Activated T-cell treated with anti-CD3 and anti-CD28 coated beads, Interleukin-2, amount 50 U/mL, for 24 hours (primary cell): Measurements from ENCODE around the gene RCSD1.
"Not testable (repeated sequence)": the region's sequence is repeated elsewhere in the genome, so short reads cannot be mapped to it uniquely, and the experiment has no call there.

Experiments
- DNase-seq: peaks from one replicate; pipeline ENCODE4 v3.0.0-alpha.2; 2020
- H3K27ac Mint-ChIP-seq: 2 replicates; pipeline ENCODE4 v1.8.0; 2020; ENCODE audit warnings: mild to moderate bottlenecking, mixed read lengths
- H3K27me3 Mint-ChIP-seq: 2 replicates; pipeline ENCODE4 v1.8.0; 2020; ENCODE audit warnings: mixed read lengths
- H3K36me3 Mint-ChIP-seq: 2 replicates; pipeline ENCODE4 v1.8.0; 2020; ENCODE audit warnings: low read depth, mixed read lengths
- H3K4me1 Mint-ChIP-seq: 2 replicates; pipeline ENCODE4 v1.8.0; 2020; ENCODE audit warnings: low read depth, mixed read lengths
- H3K4me3 Mint-ChIP-seq: 2 replicates; pipeline ENCODE4 v1.8.0; 2020; ENCODE audit warnings: mild to moderate bottlenecking, moderate library complexity, mixed read lengths
- H3K9me3 Mint-ChIP-seq: 2 replicates; pipeline ENCODE4 v1.8.0; 2020; ENCODE audit warnings: mixed read lengths

RCSD1 gene

GRCh38 chr1:167722152-167722869, 92.3 kb downstream of the RCSD1 start:
- no peak for DNase-seq
- Mint-ChIP-seq H3K4me3 (peak overlapping the region; percentile 87), H3K27me3 (no peaks in the 10 kb centered on the region), H3K4me1 (peaks cover 53% of the 10 kb centered on the region), H3K9me3 (no peaks in the 10 kb centered on the region), H3K27ac (peak overlapping the region; percentile 79), H3K36me3 (peaks cover 5% of the 10 kb centered on the region)

DNA sequence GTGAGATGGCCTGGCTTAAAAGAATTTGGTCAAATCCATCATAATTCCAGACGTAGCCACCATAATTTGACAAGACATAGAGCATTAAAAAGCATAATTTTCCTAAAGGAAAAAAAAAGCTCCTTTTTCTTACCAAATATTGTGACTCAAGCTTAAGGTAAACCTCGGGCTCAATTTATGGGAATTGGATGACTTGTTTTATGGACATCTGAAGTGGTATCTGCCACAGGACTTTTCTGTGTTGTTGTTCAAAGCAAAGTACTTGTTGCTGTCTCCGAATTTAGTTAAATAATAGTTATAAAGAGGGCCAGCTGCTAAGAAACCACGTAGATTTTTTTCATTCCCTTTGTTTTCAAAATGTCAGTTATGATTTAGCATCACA, 92.8 kb downstream of the RCSD1 start:
- DNase-seq: no peak
- Mint-ChIP-seq H3K9me3 (no peaks in the 10 kb centered on the region), H3K4me3 (peak overlapping the region; percentile 87), H3K27ac (peak overlapping the region; percentile 79), H3K27me3 (no peaks in the 10 kb centered on the region), H3K4me1 (peaks cover 51% of the 10 kb centered on the region), H3K36me3 (peaks cover 8% of the 10 kb centered on the region)

GRCh38 chr1:167723707-167724323, 93.8 kb downstream of the RCSD1 start:
- Mint-ChIP-seq H3K4me3 (peak overlapping the region; percentile 87), H3K27ac (no peak overlapping the region), H3K9me3 (no peaks in the 10 kb centered on the region), H3K36me3 (peaks cover 8% of the 10 kb centered on the region), H3K4me1 (peaks cover 51% of the 10 kb centered on the region), H3K27me3 (no peaks in the 10 kb centered on the region)
- DNase-seq: no peak

- no peaks in the 10 kb centered on the region for H3K9me3 Mint-ChIP-seq
These were observed 96.0 kb downstream of the RCSD1 start for GRCh38 chr1:167726008-167726407.

DNA sequence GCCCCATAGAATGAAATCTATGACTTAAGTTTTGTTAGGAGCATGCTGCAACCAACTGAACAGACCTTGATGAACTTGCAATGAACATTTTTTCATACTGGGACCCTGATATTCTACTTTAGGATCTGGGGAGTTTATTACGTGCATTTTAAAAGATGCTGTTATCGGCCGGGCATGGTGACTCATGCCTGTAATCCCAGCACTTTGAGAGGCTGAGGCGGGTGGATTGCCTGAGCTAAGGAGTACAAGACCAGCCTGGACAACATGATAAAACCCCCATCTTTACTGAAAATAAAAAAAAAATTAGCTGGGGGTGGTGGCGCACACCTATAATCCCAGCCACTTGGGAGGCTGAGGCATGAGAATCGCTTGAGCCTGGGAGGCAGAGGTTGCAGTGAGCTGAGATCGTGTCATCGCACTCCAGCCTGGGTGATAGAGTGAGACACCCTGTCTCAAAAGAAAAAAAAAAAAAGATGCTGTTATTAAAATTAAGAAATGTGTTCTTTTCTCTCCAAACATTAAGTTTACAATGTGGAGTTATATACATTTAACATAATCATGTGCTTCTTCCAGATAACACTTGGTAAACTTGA, 98.9 kb downstream of the RCSD1 start:
- no peaks in the 10 kb centered on the region for H3K27me3 Mint-ChIP-seq
- no peak overlapping the region for H3K27ac Mint-ChIP-seq
- peaks cover 12% of the 10 kb centered on the region for H3K4me1 Mint-ChIP-seq
- H3K36me3 Mint-ChIP-seq: peaks cover 18% of the 10 kb centered on the region
- no peak for DNase-seq
- no peak overlapping the region for H3K4me3 Mint-ChIP-seq
- H3K9me3 Mint-ChIP-seq: no peaks in the 10 kb centered on the region

More at GRCh38 chr1:167726008-167726407, 96.0 kb downstream of the RCSD1 start:
- H3K36me3 Mint-ChIP-seq: peaks cover 18% of the 10 kb centered on the region
- H3K27me3 Mint-ChIP-seq: no peaks in the 10 kb centered on the region
- H3K4me1 Mint-ChIP-seq: peaks cover 32% of the 10 kb centered on the region
- no peak for DNase-seq
- no peak overlapping the region for H3K27ac Mint-ChIP-seq
- no peak overlapping the region for H3K4me3 Mint-ChIP-seq

GRCh38 chr1:167734227-167734626, 104.2 kb downstream of the RCSD1 start:
- DNase-seq: no peak
- no peak overlapping the region for H3K4me3 Mint-ChIP-seq
- H3K4me1 Mint-ChIP-seq: no peaks in the 10 kb centered on the region
- H3K9me3 Mint-ChIP-seq: no peaks in the 10 kb centered on the region
- no peak overlapping the region for H3K27ac Mint-ChIP-seq
- H3K36me3 Mint-ChIP-seq: peaks cover 14% of the 10 kb centered on the region
- H3K27me3 Mint-ChIP-seq: no peaks in the 10 kb centered on the region

DNA sequence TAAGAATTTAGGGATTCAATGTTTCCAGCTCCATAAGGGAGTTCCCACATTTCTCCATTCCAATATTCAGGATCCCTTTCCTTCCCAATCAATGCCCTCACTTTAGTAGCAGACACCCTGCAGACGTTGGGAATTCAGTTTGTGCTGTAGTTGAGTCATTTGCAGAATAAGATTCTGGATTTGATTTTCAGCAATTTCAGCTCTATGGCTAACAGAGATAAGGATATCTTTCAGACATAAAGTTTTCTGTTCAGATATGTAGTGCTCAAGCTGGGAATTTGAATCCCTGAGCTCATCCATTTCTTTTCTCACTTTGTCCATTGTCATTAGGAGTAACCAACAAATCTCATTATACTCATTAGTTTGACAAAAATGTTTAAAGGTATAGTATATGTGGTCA, 104.8 kb downstream of the RCSD1 start:
- Mint-ChIP-seq H3K36me3 (peaks cover 14% of the 10 kb centered on the region), H3K27ac (no peak overlapping the region), H3K27me3 (no peaks in the 10 kb centered on the region), H3K4me3 (no peak overlapping the region), H3K4me1 (no peaks in the 10 kb centered on the region), H3K9me3 (no peaks in the 10 kb centered on the region)
- DNase-seq: no peak

DNA sequence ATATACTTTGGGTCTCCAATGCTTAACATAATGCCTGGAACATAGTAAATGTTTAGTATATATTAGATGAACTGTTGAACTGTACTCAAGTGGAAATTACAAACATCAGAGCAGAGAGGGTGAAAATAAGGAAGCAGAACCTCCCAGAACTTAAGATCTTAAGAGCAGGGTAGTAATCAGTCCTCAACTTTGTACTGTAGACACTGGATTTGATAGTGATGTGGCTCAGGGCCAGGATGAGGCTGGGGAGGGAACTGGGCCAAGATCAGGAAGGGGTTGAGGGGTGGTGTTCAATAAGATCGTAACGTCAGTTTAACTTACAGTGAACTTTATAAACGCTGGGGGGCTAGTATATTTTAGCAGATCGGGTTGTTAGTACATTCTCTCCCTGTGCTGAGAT, 107.1 kb downstream of the RCSD1 start:
- H3K27me3 Mint-ChIP-seq: no peaks in the 10 kb centered on the region
- no peak overlapping the region for H3K4me3 Mint-ChIP-seq
- H3K27ac Mint-ChIP-seq: no peak overlapping the region

GRCh38 chr1:167738158-167738557, 108.1 kb downstream of the RCSD1 start:
- Mint-ChIP-seq H3K27ac (no peak overlapping the region), H3K9me3 (no peaks in the 10 kb centered on the region), H3K4me3 (no peak overlapping the region), H3K36me3 (peaks cover under 1% of the 10 kb centered on the region), H3K4me1 (peaks cover 4% of the 10 kb centered on the region), H3K27me3 (no peaks in the 10 kb centered on the region)
- DNase-seq: no peak

More for the DNA sequence above, 107.1 kb downstream of the RCSD1 start:
- Mint-ChIP-seq H3K36me3 (peaks cover 4% of the 10 kb centered on the region), H3K4me1 (no peaks in the 10 kb centered on the region), H3K9me3 (no peaks in the 10 kb centered on the region)
- DNase-seq: no peak

GRCh38 chr1:167739752-167740151, 109.7 kb downstream of the RCSD1 start:
- peaks cover 12% of the 10 kb centered on the region for H3K4me1 Mint-ChIP-seq
- no peak for DNase-seq
- no peaks in the 10 kb centered on the region for H3K36me3 Mint-ChIP-seq
- no peak overlapping the region for H3K27ac Mint-ChIP-seq
- H3K9me3 Mint-ChIP-seq: no peaks in the 10 kb centered on the region
- no peaks in the 10 kb centered on the region for H3K27me3 Mint-ChIP-seq
- no peak overlapping the region for H3K4me3 Mint-ChIP-seq

GRCh38 chr1:167741103-167741502, 111.1 kb downstream of the RCSD1 start:
- not testable (repeated sequence) for DNase-seq, H3K9me3 Mint-ChIP-seq, H3K27me3 Mint-ChIP-seq, H3K27ac Mint-ChIP-seq, H3K4me3 Mint-ChIP-seq, H3K36me3 Mint-ChIP-seq
- peaks cover 14% of the 10 kb centered on the region for H3K4me1 Mint-ChIP-seq

- H3K9me3 Mint-ChIP-seq, H3K27me3 Mint-ChIP-seq, H3K27ac Mint-ChIP-seq, H3K4me3 Mint-ChIP-seq, DNase-seq, H3K36me3 Mint-ChIP-seq: not testable (repeated sequence)
- H3K4me1 Mint-ChIP-seq: peaks cover 14% of the 10 kb centered on the region
These were observed 112.5 kb downstream of the RCSD1 start for GRCh38 chr1:167742392-167743057.

DNA sequence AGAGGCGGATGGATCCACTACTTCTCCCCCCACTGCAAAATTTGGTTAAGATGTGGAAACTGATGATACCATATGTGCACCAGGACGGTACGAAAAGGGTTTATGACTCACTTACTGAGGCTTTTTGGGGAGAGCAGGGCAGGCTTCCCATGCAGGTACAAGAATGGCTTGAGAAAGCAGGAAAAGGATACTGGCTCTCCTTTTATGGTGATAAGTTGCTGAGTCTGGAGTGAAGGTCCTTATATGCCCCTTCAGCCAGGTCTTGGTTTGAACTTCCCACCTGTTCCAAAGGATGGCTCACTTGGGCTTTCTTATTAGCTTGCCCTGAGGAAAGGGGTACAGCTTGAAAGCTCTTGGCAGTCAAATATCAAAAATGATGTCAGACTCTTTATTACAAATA, 114.9 kb downstream of the RCSD1 start:
- no peak for DNase-seq
- Mint-ChIP-seq H3K27me3 (no peaks in the 10 kb centered on the region), H3K4me3 (no peak overlapping the region)

GRCh38 chr1:167746013-167746672, 116.1 kb downstream of the RCSD1 start:
- no peak overlapping the region for H3K27ac Mint-ChIP-seq
- no peaks in the 10 kb centered on the region for H3K36me3 Mint-ChIP-seq
- no peaks in the 10 kb centered on the region for H3K9me3 Mint-ChIP-seq
- H3K27me3 Mint-ChIP-seq: no peaks in the 10 kb centered on the region
- DNase-seq: no peak
- H3K4me3 Mint-ChIP-seq: no peak overlapping the region
- H3K4me1 Mint-ChIP-seq: peaks cover 15% of the 10 kb centered on the region

More for the DNA sequence above, 114.9 kb downstream of the RCSD1 start:
- peaks cover 14% of the 10 kb centered on the region for H3K4me1 Mint-ChIP-seq
- no peaks in the 10 kb centered on the region for H3K36me3 Mint-ChIP-seq
- no peaks in the 10 kb centered on the region for H3K9me3 Mint-ChIP-seq
- H3K27ac Mint-ChIP-seq: no peak overlapping the region
